ENCODE data around the gene ARHGEF28.

GRCh38 chr5:73623060-73623459 is 2.9 kb upstream of the ARHGEF28 start:
- no peak for TF ChIP-seq FOXP2 (optimal IDR thresholded peaks at IDR 0.05; ENCODE audit: borderline replicate concordance, extremely low read depth, extremely low read length, insufficient read depth)
- TF ChIP-seq POLR2AphosphoS5 (IDR thresholded peaks at IDR 0.05; ENCODE audit: low read depth, low read length), result no peak
- TF ChIP-seq REST (IDR thresholded peaks at IDR 0.05; ENCODE audit: insufficient read depth in 1 of 2, low read depth in 2 of 2, low read length in 2 of 2), result no peak
- no peak for TF ChIP-seq TAF1 (IDR thresholded peaks at IDR 0.05; ENCODE audit: borderline replicate concordance, insufficient read depth, low read length)
